Measurements from ENCODE around the gene XDH.

XDH gene

DNA sequence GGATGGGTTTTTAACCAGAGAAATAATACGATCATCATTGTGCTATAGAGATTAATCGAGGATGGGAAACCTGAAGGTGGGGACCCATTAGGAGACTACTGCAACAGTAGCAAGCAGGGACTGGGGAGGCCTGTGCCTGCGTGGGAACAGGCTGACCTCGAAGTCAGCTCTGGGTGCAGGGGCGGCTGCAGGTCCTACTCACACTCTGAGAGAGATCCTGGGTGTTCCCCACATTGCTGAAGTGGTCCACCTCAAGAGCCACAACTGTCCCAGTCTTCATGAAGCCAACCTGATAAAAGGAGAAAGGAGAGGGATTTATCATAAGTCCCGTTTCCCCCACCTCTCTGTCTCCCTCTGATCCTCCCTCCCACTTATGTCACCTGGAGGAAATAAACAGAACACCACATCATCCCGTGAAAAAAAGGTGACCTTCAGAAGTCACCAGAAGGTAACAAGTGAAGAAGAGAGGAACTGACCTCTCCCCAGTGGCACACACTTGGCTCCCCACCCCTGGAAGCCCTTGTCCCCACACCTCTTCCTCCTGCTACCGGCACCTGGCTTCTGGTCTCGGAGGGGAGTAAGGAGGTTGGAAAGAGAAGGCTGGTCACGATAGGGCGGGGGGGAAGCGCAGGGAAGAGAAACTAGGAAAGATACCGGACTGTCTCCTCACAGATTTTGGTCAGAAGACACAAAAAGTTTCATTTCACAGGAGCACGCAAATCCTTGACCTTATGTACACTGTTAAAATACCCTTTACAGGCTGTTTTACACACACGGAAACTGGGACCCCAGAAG is 50.4 kb downstream of the XDH start:
- DNase-seq: no peak

DNA sequence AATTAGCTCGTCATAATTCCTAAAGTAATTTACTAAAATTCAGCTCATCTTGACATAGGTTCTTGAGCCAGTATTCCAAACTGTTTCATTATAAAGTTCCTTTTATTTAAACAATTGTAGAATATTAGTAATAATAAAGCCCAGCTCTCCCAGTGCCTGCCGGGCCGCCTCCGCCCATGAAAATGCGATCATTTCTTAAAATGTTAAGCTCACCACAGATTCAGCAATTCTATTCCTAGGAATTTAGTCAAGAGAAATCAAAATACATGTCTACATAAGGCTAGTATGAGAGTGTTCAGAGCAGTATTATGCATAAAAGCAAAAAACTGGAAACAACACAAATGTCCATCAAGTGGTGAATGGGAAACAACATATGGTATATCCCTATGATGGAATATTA is 52.0 kb downstream of the XDH start:
- no peak for DNase-seq

DNA sequence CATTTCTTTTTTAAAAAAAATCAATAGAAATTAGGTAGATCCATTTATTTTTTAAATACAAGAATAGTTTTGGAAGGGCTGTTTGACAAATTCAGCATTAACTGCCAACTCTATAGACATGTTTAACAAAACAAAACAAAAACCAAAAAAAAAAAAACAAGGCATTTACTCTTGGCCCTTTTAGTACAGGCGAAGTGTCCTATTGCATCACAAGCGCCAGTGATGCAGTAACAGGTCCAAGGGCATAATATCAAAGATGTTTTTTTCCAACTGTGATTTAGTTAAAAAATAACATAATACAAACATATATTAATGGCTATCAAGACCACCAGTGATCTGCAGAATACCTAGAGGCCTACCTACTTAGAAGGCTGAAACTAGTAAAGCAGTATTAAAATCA is 55.3 kb downstream of the XDH start:
- DNase-seq: no peak

DNA sequence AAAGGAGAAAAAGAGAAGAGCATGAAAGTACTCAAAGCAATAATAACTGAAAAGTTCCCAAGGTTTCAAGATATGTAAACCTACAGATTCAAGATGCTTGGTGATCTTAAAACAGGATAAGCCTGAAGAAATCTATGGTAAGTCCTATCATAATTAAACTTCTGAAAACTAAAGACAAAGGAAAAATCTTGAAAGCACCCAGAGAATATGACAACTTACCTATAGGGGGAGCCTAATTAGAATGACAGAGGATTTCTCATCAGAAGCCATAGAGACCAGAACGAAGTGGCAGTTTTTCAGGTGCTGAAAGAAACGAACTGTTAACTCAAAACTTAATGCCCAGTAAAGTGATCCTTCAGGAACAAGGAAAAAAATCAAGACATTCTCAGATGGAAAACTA is 59.7 kb downstream of the XDH start:
- peak in 2 of 3 donors; percentile 23 to 31 for DNase-seq

DNA sequence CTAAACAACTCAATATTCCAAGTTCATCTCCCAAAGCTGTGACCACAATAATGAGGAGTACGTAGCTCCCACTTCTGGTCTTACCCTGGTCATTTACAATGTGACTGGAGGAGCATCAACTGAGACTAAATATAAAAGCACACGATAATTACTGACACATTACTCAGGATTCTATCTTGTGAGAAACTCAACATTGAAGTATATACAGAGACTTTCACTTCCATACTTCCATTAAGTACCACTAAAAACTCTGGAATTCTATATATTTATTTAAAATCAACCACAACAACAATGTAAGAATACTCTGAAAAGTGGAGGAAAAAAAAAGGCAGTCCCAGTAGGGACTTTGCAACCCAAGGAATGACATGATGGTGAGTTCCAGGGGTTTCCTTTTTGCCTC is 61.4 kb downstream of the XDH start:
- no peak for DNase-seq

DNA sequence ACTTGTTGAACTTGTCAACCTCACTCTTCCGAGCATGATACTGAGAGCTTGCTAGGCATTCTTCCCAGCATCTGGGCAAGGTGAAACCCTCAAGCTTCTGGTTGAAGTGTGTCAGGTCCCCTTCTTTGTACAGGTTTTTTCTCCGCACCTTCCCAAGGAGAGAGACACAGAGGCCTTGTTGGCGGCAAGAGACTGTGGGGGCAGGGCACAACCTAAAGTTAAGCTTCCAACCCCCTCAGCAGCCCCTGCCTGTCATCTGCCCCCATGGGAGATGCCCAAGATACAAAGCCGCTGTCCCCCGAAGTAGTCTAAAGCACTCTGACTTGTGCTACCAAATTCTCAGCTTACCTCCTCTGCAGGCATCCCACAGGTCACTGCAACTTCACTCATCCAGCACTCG is 64.9 kb downstream of the XDH start:
- no peak for DNase-seq

DNA sequence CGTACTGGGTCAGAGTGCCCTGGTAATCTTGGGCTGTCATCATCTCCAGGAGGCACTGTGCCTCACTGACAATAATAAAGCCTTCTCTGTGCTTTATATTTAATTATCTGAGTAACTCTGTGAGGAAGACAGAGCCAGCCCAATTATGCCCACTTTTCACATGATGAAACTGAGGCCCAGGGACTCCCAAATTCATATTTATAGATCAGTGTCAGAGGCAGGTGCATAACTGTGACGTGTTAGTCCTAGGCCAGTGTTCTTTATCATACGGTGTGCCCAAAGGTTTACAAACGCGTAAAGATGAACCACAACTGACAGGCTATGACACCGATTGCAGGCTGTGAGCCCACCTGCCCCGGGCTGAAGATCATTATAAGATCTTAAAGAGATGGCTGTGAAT is 65.4 kb downstream of the XDH start:
- DNase-seq: no peak

DNA sequence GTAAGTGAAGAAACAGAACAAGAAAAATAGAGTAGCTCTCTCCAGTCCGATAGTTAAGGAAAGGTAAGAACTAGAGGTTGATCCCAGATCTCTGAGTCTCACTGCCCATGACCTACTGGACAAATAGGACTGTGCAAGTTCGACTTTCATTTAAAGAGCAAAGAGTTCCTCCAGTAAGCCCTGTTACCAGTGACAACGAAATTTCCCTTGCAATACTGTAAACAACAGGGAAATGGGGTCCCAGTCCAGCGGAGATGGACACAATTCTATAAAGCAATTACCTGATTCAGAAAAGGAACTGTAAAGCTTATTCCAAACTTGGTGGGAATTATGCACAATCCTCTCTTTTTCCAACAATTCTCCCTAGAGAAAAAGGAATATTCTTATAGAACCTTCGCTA is 65.9 kb downstream of the XDH start:
- no peak for DNase-seq

DNA sequence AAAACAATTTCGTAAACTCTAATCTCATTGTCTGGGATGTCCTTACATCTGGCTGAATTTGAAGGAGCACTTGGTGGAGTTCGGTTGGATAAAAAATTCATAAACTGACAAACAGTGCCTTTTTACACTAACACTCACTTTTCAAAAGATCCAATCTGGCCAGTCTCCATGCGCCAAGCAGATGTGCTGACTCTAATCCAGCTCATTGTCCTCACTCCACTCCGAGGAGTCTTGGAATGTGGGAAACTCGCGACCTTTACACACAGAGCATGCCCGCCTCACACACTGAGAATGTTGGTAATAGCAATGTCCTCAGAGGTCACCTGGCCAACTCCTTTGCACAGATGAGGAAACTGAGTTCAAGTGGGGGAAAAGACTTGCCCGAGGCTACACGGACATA is 66.8 kb downstream of the XDH start:
- no peak for DNase-seq

DNA sequence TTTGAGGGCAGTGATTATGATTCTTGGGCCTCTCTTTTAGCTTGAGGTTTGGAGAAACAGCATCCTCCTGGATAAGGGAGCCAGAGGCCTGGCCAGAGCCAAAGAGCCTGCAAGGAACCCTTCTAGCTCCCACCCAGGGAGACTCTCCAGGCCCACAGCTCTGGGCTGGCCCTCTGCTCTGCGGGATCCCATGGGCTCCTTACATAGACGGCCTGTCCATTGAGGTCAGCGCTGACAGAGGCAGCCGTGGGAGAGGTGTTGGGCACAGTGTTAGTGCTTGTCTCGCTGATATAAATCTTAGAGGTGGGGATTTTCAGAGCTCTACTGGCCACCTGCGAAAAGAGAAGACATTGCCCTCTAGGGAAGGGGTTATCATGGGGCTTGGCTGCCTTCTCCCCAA is 67.2 kb downstream of the XDH start:
- DNase-seq: no peak

DNA sequence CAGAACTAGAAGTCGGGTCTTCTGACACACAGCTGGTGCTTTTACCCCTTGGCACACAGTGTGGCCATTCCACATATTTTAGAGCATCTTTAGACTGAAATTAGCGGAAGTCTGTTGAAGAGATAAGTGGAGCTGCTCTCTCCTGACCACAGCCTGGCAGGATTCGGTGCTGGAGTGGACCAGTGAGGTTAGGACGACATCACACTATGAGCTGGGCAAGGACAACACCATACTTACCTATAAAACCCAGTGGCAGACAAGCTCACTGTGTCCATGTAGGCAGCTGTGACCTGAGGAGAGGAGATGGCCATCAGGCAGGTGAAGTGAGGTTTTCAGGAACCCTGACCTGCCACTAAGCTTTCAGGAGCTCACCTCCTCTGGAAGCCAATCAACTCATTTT is 70.1 kb downstream of the XDH start:
- DNase-seq: no peak

DNA sequence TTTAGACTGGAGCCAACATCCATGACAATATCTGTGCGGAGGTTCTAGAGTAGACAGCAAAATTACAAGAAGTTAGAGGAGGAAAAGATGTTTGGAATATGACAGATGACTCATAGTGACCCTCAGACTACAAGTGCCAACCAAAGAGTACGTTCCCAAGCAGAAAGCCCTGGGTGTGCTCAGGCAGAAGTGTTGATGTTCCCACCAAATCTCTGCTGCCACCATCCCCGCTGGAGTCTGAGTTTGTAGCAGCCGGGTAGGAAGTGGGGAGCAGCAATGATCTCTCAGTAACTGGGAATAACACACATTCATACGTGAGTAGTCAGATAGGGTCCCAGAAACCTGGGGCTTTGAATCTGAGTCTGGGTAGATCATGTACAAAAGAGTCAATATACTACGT is 73.2 kb downstream of the XDH start:
- DNase-seq: no peak

DNA sequence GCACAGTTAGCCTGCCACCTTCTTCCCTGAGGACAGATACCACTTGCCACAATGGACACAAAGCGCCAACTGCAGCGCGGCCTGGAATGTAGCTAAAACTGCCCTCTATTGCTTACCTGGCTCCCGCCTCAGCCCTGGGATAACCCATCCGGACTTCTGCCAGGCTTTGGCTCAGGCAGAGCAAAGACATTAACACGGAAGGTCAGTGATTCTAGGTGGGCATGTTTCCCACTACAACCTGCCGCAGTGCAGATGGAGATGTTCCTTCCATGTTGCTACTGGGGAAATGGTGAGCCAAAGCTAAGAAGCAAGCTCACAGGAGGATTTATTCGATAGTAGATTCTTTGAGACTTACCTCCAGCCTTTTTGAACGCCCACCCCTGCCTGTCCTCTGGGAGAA is 74.8 kb downstream of the XDH start:
- DNase-seq: no peak

DNA sequence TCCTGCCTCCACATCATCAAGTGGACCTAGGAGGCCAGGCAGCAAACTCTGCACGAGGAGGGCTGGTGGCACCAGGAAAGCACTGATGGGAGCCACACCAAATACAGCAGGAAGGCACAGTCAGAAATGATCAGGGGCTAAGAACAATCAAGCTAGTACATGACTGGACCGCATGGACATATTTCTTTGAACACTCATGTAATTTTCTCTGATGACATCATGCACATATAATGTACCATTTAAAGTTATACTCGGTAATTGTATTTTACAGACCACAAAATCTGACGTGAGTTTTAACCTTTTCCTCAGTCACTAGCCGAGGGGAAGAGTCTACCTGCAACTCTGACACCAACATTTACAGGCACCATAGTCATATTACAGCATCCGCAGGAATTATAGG is 76.7 kb downstream of the XDH start:
- DNase-seq: no peak

DNA sequence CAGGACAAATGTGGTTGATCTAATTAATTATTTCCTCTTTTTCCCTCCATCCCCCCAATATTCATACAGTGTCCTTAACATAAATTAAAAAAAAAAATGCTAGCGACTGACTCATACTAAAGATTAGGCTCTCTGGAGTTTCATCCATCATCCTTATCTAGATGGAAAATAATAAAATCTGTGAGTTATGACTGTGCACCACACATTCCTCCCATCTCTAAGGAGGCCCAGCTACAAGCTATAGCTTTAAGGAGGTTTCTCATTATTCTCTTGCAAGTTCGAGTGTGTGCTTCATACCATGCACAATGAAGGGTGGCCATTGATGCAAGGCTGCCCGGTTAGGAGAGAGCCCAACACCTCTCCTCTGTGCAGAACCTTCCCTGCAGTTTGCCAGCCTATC is 77.3 kb downstream of the XDH start:
- no peak for DNase-seq

DNA sequence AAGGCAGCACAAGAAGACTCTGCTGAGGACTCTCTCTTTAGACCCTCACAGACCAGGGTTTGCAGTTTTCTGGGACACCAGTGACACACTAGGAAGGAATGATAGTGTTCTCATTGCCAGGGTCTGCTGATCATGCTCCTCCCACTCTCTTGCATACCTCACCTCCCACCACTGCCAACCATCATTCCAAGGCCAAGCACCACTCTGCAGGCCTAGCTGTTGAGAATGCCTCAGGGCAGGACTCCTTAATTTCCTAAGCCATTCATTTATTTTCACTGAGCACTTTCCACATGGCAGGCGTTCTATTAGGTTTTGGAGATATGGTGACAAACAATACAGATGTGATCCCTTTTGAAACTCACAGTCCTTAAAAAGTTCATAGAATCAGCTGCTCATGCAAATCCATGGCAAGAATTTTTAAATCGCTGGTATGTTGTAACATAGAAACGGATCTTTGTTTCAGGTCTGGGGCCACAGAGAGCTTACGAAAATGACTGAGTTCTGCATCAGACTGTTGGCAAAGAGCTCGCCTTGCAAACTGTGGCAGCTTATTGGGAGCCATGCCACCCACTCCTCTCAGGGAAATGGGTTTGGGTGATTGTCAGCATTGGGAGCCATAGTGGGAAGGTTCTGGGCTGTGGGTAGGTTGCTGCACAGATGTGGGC is 78.5 kb downstream of the XDH start:
- no peak for DNase-seq

DNA sequence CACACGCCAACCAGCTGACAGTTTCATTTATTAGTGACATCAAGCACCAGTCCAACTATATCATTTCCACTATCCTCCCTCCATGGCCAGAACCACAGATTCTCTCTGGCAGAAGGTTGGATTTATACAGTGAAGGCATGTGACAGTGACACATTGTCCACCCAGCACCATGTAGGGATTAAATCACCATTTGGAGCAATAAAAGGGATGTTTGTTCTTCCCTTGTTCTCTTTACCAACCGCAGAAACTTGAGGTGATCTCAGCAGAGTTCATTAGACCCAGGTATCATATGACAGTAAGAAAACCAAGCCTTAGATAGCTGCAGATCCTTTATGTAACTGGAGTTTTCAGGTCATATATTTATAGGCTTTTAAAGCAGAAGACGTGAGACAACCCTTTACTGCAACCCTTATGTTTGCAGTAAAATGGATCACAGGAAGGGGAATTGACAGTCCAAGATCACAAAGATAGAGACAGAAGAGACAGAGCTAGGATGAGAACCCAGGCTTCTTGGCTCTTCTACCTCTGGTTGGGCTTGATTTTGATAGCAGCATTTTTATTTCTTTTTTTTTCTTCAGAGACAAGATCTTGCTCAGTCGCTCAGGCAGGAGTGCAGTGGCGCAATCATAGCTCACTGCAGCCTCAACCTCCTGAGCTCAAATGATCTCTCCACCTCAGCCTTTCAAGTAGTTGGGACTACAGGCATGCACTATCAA is 80.1 kb downstream of the XDH start:
- peak in 2 of 3 donors; percentile 22 to 55 for DNase-seq

DNA sequence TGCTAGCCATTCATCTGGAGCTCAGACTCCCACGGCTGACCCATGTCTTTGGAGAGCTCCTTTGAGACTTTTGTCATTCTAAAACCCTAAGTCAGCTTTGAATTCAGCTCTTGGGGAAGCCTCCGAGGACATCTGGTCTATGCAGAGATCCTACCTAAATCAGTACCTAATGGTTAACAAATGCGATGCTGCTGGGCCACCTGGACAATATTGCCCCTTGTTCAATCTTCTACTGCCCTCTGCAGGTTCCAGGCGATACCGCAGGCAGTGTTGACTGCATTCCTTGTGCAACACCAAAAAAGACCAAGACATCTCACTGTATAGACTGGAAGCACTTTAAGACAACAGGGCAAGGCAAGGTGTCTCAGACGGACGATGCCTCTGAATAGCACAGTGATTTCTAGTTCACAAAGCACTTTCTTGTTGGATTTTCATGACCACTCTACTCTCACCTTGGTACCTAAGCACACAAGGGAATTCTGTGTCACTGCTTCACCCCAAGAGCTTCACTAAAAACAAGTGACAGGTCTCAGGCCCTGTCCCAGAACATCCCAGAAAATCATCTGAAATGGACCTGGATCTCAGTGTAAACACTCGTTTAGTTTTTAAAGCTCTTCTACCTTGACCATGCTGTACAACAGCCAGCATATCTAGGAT is 80.9 kb downstream of the XDH start:
- DNase-seq: peak; percentile 83 to 91 (median 85)

DNA sequence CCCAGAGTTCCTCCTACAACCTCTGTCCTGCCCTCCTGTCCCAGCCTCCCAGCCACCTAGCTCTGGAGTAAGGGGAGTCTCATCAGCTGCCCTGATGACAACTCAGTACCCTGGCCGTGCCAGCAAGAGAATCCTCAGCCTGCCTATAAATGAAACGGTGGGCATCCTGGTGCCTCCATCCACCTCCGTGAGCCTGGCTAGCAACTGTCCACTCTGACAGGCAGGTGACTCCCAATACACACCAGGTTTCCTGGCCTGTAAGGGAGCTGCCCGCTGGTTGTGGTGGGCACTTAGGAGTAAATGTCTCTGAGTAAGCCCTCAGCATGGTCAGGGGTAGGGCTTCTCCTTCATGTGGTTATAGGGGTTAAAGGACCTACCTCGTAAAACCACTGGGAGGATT is 81.5 kb downstream of the XDH start:
- no peak for DNase-seq

DNA sequence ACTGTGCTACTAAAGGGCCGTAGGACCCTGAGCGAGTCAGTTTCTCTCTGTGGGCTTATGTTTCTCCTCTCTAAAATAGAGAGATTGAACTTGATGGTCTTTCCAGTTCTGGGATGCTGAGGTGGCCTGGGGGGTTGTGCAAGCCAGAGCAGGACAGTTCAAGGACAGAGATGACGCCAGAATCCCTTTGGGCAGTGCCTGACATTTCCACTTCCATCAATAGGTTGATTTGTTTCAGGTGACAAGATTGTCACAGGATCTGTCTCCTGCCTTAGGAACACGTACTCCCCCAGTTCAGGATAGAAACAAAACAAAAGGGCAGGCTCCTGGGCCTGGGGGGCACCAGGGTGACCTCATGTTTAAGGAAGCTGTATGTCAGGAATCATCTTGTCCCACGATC is 82.0 kb downstream of the XDH start:
- DNase-seq: no peak

DNA sequence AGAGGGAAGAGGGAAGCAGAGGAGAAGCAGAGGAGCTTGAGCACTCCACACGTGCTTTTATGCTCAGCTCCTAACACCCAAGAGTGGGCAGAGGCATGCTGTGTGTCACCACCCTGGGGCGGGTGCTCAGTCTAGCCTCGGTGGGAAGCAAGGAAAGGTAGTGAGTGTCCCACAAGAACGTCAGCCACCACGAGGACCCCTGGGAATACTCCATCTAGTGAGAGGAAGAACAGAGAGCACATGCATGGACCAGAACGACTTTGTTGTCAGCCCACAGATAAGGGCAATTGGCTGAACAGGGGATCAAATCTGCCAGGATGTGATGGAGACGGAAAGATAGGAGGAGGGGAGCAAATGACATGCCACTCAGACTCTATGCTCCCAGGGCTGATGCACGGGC is 83.4 kb downstream of the XDH start:
- no peak for DNase-seq

DNA sequence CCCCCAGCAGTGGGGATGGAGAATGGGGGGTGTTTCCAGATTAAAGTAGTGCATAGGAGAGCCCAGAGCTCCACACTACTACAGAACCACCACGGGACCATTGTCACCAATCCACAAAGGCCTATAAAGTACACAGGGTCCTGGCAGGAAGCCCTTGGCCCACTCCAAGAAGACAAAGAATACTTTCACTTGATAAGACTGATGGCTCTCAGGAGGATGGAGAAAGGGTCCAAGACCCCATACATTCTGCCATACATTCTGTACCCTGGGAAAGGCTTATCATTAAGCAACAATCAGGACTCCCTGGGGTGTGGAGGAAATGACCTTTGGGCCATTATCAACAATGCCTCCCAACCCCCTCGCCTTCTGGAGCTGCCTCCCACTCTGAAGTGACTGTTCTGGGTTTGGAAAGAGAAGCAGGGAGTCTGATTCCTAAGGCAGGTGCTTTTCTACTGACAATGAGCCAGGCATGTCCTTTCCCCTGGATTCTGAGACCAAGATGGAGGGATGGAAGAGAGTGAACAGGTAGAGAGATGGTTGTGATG is 85.4 kb downstream of the XDH start:
- DNase-seq: peak in 2 of 3 donors; percentile 21 to 48

DNA sequence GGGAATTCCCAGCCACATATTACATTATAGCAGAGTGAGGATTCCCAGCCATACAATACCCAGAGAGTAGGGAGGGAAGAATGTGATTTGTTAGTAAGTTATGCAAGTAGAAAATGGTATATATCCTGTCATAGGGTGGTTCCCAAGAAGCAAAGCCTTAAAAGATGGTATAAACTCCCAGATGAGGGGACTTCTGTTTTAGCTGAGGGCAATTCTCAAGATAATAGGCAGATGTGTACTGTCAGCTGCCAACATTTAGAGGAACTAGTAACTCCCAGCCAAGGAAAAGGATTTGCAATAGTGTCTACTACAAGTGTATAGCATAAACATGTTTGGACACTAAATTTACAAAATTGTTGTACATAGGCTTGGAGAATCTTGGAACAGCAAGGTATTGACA is 86.5 kb downstream of the XDH start:
- peak; percentile 67 to 76 (median 68) for DNase-seq

Data from suppressor macrophage treated with lipopolysaccharide for 1 hour (primary cell).